ENCODE measurements around the gene USP2. TPM values are rescaled to one million over a fixed set of nuclear protein-coding genes. Genes with fewer than 3 reads are reported as not detected.

Gene USP2
- total RNA-seq, 1 donor from 2014 or later, result 6.7 TPM

DNA sequence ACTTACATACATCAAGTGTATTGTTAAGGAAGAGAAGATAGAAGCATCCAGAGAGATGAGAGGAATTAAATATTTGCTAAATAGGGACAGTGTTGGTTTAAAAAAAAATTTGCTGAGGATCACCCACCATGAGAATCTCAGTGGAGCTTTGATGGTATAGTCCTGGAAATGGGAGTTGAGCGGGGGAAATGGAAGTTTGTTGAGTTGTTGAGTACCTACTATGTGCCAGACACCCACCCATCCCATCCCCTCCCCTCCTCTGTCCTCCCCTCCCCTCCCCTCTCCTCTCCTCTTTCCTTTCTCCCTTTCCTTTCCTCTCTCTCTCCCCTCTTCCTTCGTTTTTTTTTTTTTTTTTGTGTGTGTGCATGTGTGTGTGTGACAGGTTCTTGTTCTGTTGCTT lies 30.3 kb downstream of the USP2 start:
- no peak for FAIRE-seq
- Mint-ChIP-seq H3K36me3 (ENCODE audit: low read depth, unreplicated experiment) (no peaks in the 10 kb centered on the region), H3K4me3 (ENCODE audit: unreplicated experiment) (no peak overlapping the region), H3K27me3 (ENCODE audit: low read depth, unreplicated experiment) (peaks cover 53% of the 10 kb centered on the region), H3K27ac (ENCODE audit: unreplicated experiment) (no peak overlapping the region), H3K9me3 (ENCODE audit: unreplicated experiment) (no peaks in the 10 kb centered on the region), H3K4me1 (ENCODE audit: low read depth, unreplicated experiment) (peaks cover 2% of the 10 kb centered on the region)
- Histone ChIP-seq H3K9ac (ENCODE audit: low read length) (no peak overlapping the region), H3K4me3 (ENCODE audit: insufficient read depth, low read depth, low read length) (no peak overlapping the region), H3K4me2 (ENCODE audit: low read length) (no peak overlapping the region), H3K27me3 (ENCODE audit: insufficient read depth, low read length) (peaks cover 20% of the 10 kb centered on the region), H3K79me2 (ENCODE audit: insufficient read depth, low read length) (no peaks in the 10 kb centered on the region), H4K20me1 (ENCODE audit: insufficient read depth, low read length) (no peaks in the 10 kb centered on the region), H2AFZ (ENCODE audit: low read depth, low read length) (no peak overlapping the region), H3K9me3 (ENCODE audit: insufficient read depth, low read depth, low read length) (no peaks in the 10 kb centered on the region), H3K36me3 (ENCODE audit: insufficient read depth, low read length) (no peaks in the 10 kb centered on the region), H3K4me1 (ENCODE audit: insufficient read depth, low read length) (no peaks in the 10 kb centered on the region), H3K27ac (ENCODE audit: low read depth, low read length) (no peak overlapping the region)
- DNase-seq (ENCODE audit: low read depth), result no peak
- no peak for TF ChIP-seq EZH2 (IDR thresholded peaks at IDR 0.05; ENCODE audit: insufficient read depth, low read length)
- TF ChIP-seq, protein P1, sequence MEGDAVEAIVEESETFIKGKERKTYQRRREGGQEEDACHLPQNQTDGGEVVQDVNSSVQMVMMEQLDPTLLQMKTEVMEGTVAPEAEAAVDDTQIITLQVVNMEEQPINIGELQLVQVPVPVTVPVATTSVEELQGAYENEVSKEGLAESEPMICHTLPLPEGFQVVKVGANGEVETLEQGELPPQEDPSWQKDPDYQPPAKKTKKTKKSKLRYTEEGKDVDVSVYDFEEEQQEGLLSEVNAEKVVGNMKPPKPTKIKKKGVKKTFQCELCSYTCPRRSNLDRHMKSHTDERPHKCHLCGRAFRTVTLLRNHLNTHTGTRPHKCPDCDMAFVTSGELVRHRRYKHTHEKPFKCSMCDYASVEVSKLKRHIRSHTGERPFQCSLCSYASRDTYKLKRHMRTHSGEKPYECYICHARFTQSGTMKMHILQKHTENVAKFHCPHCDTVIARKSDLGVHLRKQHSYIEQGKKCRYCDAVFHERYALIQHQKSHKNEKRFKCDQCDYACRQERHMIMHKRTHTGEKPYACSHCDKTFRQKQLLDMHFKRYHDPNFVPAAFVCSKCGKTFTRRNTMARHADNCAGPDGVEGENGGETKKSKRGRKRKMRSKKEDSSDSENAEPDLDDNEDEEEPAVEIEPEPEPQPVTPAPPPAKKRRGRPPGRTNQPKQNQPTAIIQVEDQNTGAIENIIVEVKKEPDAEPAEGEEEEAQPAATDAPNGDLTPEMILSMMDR (IDR thresholded peaks at IDR 0.05; ENCODE audit: insufficient read depth, low read depth, low read length), result no peak

DNA sequence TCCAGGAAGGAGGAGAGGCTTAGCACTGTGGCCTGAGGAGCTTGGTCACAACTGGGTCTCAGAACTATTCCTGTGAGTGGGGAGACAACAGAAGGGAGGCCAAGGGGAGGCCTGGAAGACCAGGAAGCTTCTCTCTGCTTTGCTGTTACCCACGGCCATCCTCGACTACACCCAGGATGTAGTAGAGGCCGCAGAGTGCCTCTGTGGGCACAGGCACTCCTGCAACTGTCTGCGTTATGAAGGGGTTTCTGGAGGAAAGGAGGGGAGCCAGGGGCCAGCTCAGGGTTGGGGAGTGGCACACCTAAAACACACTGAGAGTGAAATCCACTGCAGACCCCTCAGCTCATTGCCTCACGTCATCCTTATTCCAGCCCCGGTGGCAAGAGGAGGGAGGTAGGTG lies 31.2 kb downstream of the USP2 start:
- TF ChIP-seq, protein P1 (IDR thresholded peaks at IDR 0.05; ENCODE audit: insufficient read depth, low read depth, low read length), result no peak
- no peak for TF ChIP-seq EZH2 (IDR thresholded peaks at IDR 0.05; ENCODE audit: insufficient read depth, low read length)
- Histone ChIP-seq H3K27me3 (ENCODE audit: insufficient read depth, low read length) (peaks cover 20% of the 10 kb centered on the region), H3K4me1 (ENCODE audit: insufficient read depth, low read length) (no peaks in the 10 kb centered on the region), H3K4me3 (ENCODE audit: insufficient read depth, low read depth, low read length) (no peak overlapping the region), H3K9ac (ENCODE audit: low read length) (no peak overlapping the region), H4K20me1 (ENCODE audit: insufficient read depth, low read length) (no peaks in the 10 kb centered on the region), H3K36me3 (ENCODE audit: insufficient read depth, low read length) (no peaks in the 10 kb centered on the region), H3K4me2 (ENCODE audit: low read length) (no peak overlapping the region), H3K9me3 (ENCODE audit: insufficient read depth, low read depth, low read length) (no peaks in the 10 kb centered on the region), H3K79me2 (ENCODE audit: insufficient read depth, low read length) (no peaks in the 10 kb centered on the region), H3K27ac (ENCODE audit: low read depth, low read length) (no peak overlapping the region), H2AFZ (ENCODE audit: low read depth, low read length) (no peak overlapping the region)
- H3K27me3 Mint-ChIP-seq (ENCODE audit: low read depth, unreplicated experiment), result peaks cover 54% of the 10 kb centered on the region
- H3K27ac Mint-ChIP-seq (ENCODE audit: unreplicated experiment), result no peak overlapping the region
- no peaks in the 10 kb centered on the region for H3K36me3 Mint-ChIP-seq (ENCODE audit: low read depth, unreplicated experiment)
- FAIRE-seq (no peak), DNase-seq (ENCODE audit: low read depth) (no peak)
- no peak overlapping the region for H3K4me3 Mint-ChIP-seq (ENCODE audit: unreplicated experiment)
- H3K9me3 Mint-ChIP-seq (ENCODE audit: unreplicated experiment), result no peaks in the 10 kb centered on the region
- peaks cover 2% of the 10 kb centered on the region for H3K4me1 Mint-ChIP-seq (ENCODE audit: low read depth, unreplicated experiment)

DNA sequence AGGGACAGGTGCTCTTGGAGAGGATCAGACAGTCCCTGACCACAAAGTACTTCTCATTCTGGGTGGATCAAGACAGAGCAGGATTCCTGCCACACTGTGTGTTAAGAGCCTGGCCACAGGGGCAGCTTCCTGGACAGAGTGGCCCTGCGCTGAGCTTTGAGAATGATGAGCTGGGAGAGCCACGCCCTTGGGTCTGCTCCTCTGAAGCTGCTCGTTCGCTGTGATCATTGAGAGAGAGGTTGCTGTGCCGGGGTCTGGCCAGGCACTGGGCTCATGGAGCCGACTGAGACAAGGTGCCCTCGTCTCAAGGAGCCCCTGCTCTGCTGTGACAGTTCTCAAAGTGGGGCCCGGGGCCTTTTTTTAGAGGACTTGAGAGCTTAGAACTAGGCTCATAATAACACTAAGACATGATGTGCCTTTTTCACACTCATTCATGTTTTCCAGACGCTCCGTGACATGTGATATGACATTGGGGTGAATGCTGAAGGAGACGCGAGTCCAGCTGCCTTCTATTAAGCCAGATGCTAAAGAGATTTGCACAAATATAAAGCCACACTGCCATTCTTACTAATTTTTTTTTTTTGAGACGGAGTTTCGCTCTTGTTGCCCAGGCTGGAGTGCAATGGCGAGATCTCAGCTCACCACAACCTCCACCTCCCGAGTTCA lies 33.4 kb downstream of the USP2 start:
- Histone ChIP-seq H3K4me2 (ENCODE audit: low read length) (no peak overlapping the region), H3K4me3 (ENCODE audit: insufficient read depth, low read depth, low read length) (no peak overlapping the region), H2AFZ (ENCODE audit: low read depth, low read length) (no peak overlapping the region), H3K9me3 (ENCODE audit: insufficient read depth, low read depth, low read length) (no peaks in the 10 kb centered on the region), H3K79me2 (ENCODE audit: insufficient read depth, low read length) (no peaks in the 10 kb centered on the region), H3K9ac (ENCODE audit: low read length) (no peak overlapping the region), H3K36me3 (ENCODE audit: insufficient read depth, low read length) (no peaks in the 10 kb centered on the region), H4K20me1 (ENCODE audit: insufficient read depth, low read length) (no peaks in the 10 kb centered on the region), H3K27me3 (ENCODE audit: insufficient read depth, low read length) (peaks cover 20% of the 10 kb centered on the region), H3K27ac (ENCODE audit: low read depth, low read length) (no peak overlapping the region), H3K4me1 (ENCODE audit: insufficient read depth, low read length) (no peaks in the 10 kb centered on the region)
- Mint-ChIP-seq H3K9me3 (ENCODE audit: unreplicated experiment) (no peaks in the 10 kb centered on the region), H3K27me3 (ENCODE audit: low read depth, unreplicated experiment) (peaks cover 70% of the 10 kb centered on the region), H3K4me1 (ENCODE audit: low read depth, unreplicated experiment) (peaks cover 2% of the 10 kb centered on the region), H3K4me3 (ENCODE audit: unreplicated experiment) (no peak overlapping the region), H3K27ac (ENCODE audit: unreplicated experiment) (no peak overlapping the region), H3K36me3 (ENCODE audit: low read depth, unreplicated experiment) (no peaks in the 10 kb centered on the region)
- no peak for TF ChIP-seq EZH2 (IDR thresholded peaks at IDR 0.05; ENCODE audit: insufficient read depth, low read length)
- TF ChIP-seq, protein P1 (IDR thresholded peaks at IDR 0.05; ENCODE audit: insufficient read depth, low read depth, low read length), result no peak
- no peak for DNase-seq (ENCODE audit: low read depth)
- no peak for FAIRE-seq
